ENCODE data around the gene TMED5. TPM values are rescaled to one million over a fixed set of nuclear protein-coding genes. Genes with fewer than 3 reads are reported as not detected.

TMED5 gene
- total RNA-seq, 1 donor from 2014 or later = 38.3 TPM

- no peak for DNase-seq (ENCODE audit: low read depth, low spot score)
- TF ChIP-seq CTCF (conservative IDR thresholded peaks at IDR 0.05) = no peak
- Mint-ChIP-seq H3K9me3 (peaks cover 9% of the 10 kb centered on the region), H3K4me1 (peaks cover 3% of the 10 kb centered on the region), H3K27ac (ENCODE audit: unreplicated experiment) (no peak overlapping the region), H3K36me3 (ENCODE audit: low read depth) (peaks cover 43% of the 10 kb centered on the region), H3K4me3 (no peak overlapping the region), H3K27me3 (ENCODE audit: low read depth) (no peaks in the 10 kb centered on the region)
Measured at GRCh38 chr1:93108335-93108734, 71.9 kb downstream of the TMED5 start.

- Mint-ChIP-seq H3K9me3 (peaks cover 12% of the 10 kb centered on the region), H3K4me3 (no peak overlapping the region), H3K4me1 (peaks cover 3% of the 10 kb centered on the region), H3K36me3 (ENCODE audit: low read depth) (peaks cover 46% of the 10 kb centered on the region), H3K27me3 (ENCODE audit: low read depth) (no peaks in the 10 kb centered on the region), H3K27ac (ENCODE audit: unreplicated experiment) (no peak overlapping the region)
- no peak for TF ChIP-seq CTCF (conservative IDR thresholded peaks at IDR 0.05)
- no peak for DNase-seq (ENCODE audit: low read depth, low spot score)
Measured at GRCh38 chr1:93107395-93107794, 72.8 kb downstream of the TMED5 start.

- H3K27ac Mint-ChIP-seq (ENCODE audit: unreplicated experiment) = no peak overlapping the region
- DNase-seq (ENCODE audit: low read depth, low spot score) = no peak
- H3K4me3 Mint-ChIP-seq = no peak overlapping the region
- H3K9me3 Mint-ChIP-seq = peaks cover 12% of the 10 kb centered on the region
- H3K27me3 Mint-ChIP-seq (ENCODE audit: low read depth) = no peaks in the 10 kb centered on the region
- H3K36me3 Mint-ChIP-seq (ENCODE audit: low read depth) = peaks cover 50% of the 10 kb centered on the region
- peaks cover 7% of the 10 kb centered on the region for H3K4me1 Mint-ChIP-seq
- TF ChIP-seq CTCF (conservative IDR thresholded peaks at IDR 0.05) = no peak
Measured at GRCh38 chr1:93106226-93106625, 74.0 kb downstream of the TMED5 start.

- H3K4me3 Mint-ChIP-seq = no peak overlapping the region
- peaks cover 28% of the 10 kb centered on the region for H3K36me3 Mint-ChIP-seq (ENCODE audit: low read depth)
- no peaks in the 10 kb centered on the region for H3K27me3 Mint-ChIP-seq (ENCODE audit: low read depth)
- DNase-seq (ENCODE audit: low read depth, low spot score) = no peak
- H3K9me3 Mint-ChIP-seq = peaks cover 7% of the 10 kb centered on the region
- no peak overlapping the region for H3K27ac Mint-ChIP-seq (ENCODE audit: unreplicated experiment)
- no peak for TF ChIP-seq CTCF (conservative IDR thresholded peaks at IDR 0.05)
- H3K4me1 Mint-ChIP-seq = peaks cover 30% of the 10 kb centered on the region
Measured at GRCh38 chr1:93102142-93102541, 78.1 kb downstream of the TMED5 start.

Other genes starting within 250 kb of the TMED5 start
- gene DIPK1A, start 219.0 kb downstream of the TMED5 start, total RNA-seq = 2.0 and 2.3 TPM in 2 replicates
- gene MTF2, start 101.1 kb downstream of the TMED5 start, total RNA-seq = 77.1 and 83.5 TPM in 2 replicates
- 20.8 and 21.0 TPM in 2 replicates for gene CCDC18, start 311 bp upstream of the TMED5 start, total RNA-seq
- gene DR1, start 165.5 kb upstream of the TMED5 start, total RNA-seq = 61.2 and 62.7 TPM in 2 replicates

Measured in neural crest cell (in vitro differentiated cells).